Psoas muscle (tissue), 8 donors: Measurements from ENCODE around the gene OR51F1. TPM values are rescaled to one million over a fixed set of nuclear protein-coding genes. Genes with fewer than 3 reads are reported as not detected.
"Not testable (repeated sequence)": the region's sequence is repeated elsewhere in the genome, so short reads cannot be mapped to it uniquely, and the experiment has no call there.

Experiments used
- ATAC-seq, 4 donors: fragments of 200-7000 bp; cut with Tn5 transposase; one replicate each; pipeline ENCODE4 v1.9.1; 2020; ENCODE audit warnings: moderate library complexity in 3 of 4, mild to moderate bottlenecking in 2 of 4
- DNase-seq, 2 donors: peaks; one replicate each; pipeline ENCODE4 v3.0.0-alpha.2; 2020
- H3K27ac ChIP-seq: fragments of 200-600 bp; one replicate; pipeline ENCODE4 v1.8.0; 2022
- H3K27me3 ChIP-seq, 3 donors: fragments of 200-600 bp in 1 of 3; one replicate each; pipeline versions ENCODE4 v1.6.1 to v1.8.0; 2013 to 2022; ENCODE audit warnings: low read length in 2 of 3, mild to moderate bottlenecking in 2 of 3, moderate library complexity in 1 of 3; ENCODE audit not compliant: insufficient read depth in 3 of 3
- H3K36me3 ChIP-seq, 2 donors: fragments of 200-600 bp in 1 of 2; one replicate each; pipeline versions ENCODE4 v1.6.1 to v1.8.0; 2013 to 2022; ENCODE audit warnings: low read depth in 1 of 2, mild to moderate bottlenecking in 1 of 2, moderate library complexity in 1 of 2; ENCODE audit not compliant: insufficient read depth in 1 of 2
- H3K4me1 ChIP-seq: fragments of 200-600 bp; one replicate; pipeline ENCODE4 v1.8.0; 2022
- H3K4me3 ChIP-seq: fragments of 200-600 bp; one replicate; pipeline ENCODE4 v1.8.0; 2022; ENCODE audit warnings: mild to moderate bottlenecking
- H3K9me3 ChIP-seq: fragments of 200-600 bp; one replicate; pipeline ENCODE4 v1.8.0; 2022
- CTCF ChIP-seq: fragments of 200-600 bp; IDR thresholded peaks from one replicate; pipeline ENCODE4 v1.8.0; 2022; ENCODE audit warnings: antibody characterized with exemption
- WGBS, 3 donors: extraction: QIAGEN DNeasy Blood & Tissue Kit; methylation state at CpG; one replicate each; pipeline versions ENCODE4 v1.1.6 to v1.1.7; 2013; 5-methylcytosine and 5-hydroxymethylcytosine counted together
- intact Hi-C, 2 donors: fragments of 100-400 bp; cut with DNase I; formaldehyde crosslinking; loops; one replicate each; pipeline versions ENCODE4 v1.11.0 to v1.14.2; 2022
- long read RNA-seq, 2 donors: library from polyadenylated mRNA; unstranded; transcript quantifications; one replicate each; pipeline ENCODE4 v2.0.0, GENCODE V29; 2021
- polyA plus RNA-seq, 3 donors: library from polyadenylated mRNA; stranded (reverse); fragments of 200-250 nt; gene quantifications; one replicate each; pipeline ENCODE4 v1.2.3, GENCODE V29; 2013
- total RNA-seq, 4 donors: library from RNA; stranded (reverse); fragmentation: NEBNext Ultra II Directional in 2 of 4; extraction: Animal tissue kit (Norgen Biotek cat#: 25700) in 2 of 4; gene quantifications; one replicate each; pipeline versions ENCODE4 v1.2.1 to v1.2.4, GENCODE V29; 2021 to 2023
- donor health status: healthy with polysubstance abuse.
- donor health status: DM: no; HTN: no; CAD: no; lungs with moderate emphysema.
- donor health status: Bipolar disorder and iron deficiency.
- donor health status: healthy.
- donor health status: DM: yes; HTN: yes; CAD: no.
- donor health status: DM: no; HTN: no; CAD: no.
- donor health status: DM: no; HTN: no; CAD: no.
- donor health status: DM: yes; HTN: yes; CAD: no.

Gene OR51F1
- total RNA-seq (not detected), polyA plus RNA-seq (not detected)
- long read RNA-seq, donor 1 = 0 reads
- long read RNA-seq, donor 2 = 0 reads

GRCh38 chr11:4769838-4770237 lies at the start of gene OR51F1:
TSS of gene OR51F1 (minus strand) at chr11:4769938. CDS start at chr11:4769938, 0 bp downstream.
- WGBS, 3 donors = 96 to 100% (median 97%) methylated on average over 1 of the region's 1 CpG
- no peak for TF ChIP-seq CTCF

GRCh38 chr11:4809246-4809645 lies 39.5 kb upstream of the OR51F1 start:
- Histone ChIP-seq H3K36me3 (no peaks in the 10 kb centered on the region), H3K27ac (no peak overlapping the region), H3K4me3 (no peak overlapping the region), H3K9me3 (no peaks in the 10 kb centered on the region), H3K27me3 (no peaks in the 10 kb centered on the region), H3K4me1 (no peaks in the 10 kb centered on the region)
- DNase-seq (no peak), ATAC-seq (no peak)
- 83 to 90% (median 88%) methylated on average over 2 of the region's 2 CpGs for WGBS, 3 donors
- no peak for TF ChIP-seq CTCF
- intact Hi-C loops = no loop called here

More at GRCh38 chr11:4769838-4770237, at the start of gene OR51F1:
- no peak for DNase-seq
- H3K4me1 ChIP-seq = no peaks in the 10 kb centered on the region
- peaks cover 0 to 3% (median 0%) of the 10 kb centered on the region in 3 donors for H3K27me3 ChIP-seq
- no peaks in the 10 kb centered on the region for H3K9me3 ChIP-seq
- no peak within 1 kb of the TSS for H3K4me3 ChIP-seq
- intact Hi-C loops = no loop called here
- no peaks in the 10 kb centered on the region for H3K36me3 ChIP-seq
- no peak for ATAC-seq
- no peak within 1 kb of the TSS for H3K27ac ChIP-seq

- Histone ChIP-seq H3K9me3 (no peaks in the 10 kb centered on the region), H3K4me3 (no peak overlapping the region), H3K36me3 (no peaks in the 10 kb centered on the region), H3K4me1 (no peaks in the 10 kb centered on the region), H3K27ac (no peak overlapping the region), H3K27me3 (no peaks in the 10 kb centered on the region)
- TF ChIP-seq CTCF = no peak
- DNase-seq (no peak), ATAC-seq (no peak)
- intact Hi-C loops = no loop called here
- 76 to 95% (median 87%) methylated on average over 1 of the region's 1 CpG for WGBS, 3 donors
Observed at GRCh38 chr11:4808476-4808875, 38.7 kb upstream of the OR51F1 start.

GRCh38 chr11:4804280-4804679 lies 34.5 kb upstream of the OR51F1 start, which contains the start of gene OR52R1:
TSS of gene OR52R1 (minus strand) at chr11:4804380. CDS start at chr11:4804380, 0 bp downstream.
- intact Hi-C loops = no loop called here
- DNase-seq (no peak), ATAC-seq (no peak)
- H3K9me3 ChIP-seq = no peaks in the 10 kb centered on the region
- no peak within 1 kb of the TSS for H3K27ac ChIP-seq
- WGBS, 3 donors = 61 to 79% (median 78%) methylated on average over 3 of the region's 3 CpGs
- no peak within 1 kb of the TSS for H3K4me3 ChIP-seq
- no peaks in the 10 kb centered on the region for H3K36me3 ChIP-seq
- H3K27me3 ChIP-seq = no peaks in the 10 kb centered on the region
- H3K4me1 ChIP-seq = no peaks in the 10 kb centered on the region
- no peak for TF ChIP-seq CTCF

- H3K4me1 ChIP-seq, H3K27me3 ChIP-seq, H3K9me3 ChIP-seq, H3K4me3 ChIP-seq, DNase-seq, ATAC-seq, H3K27ac ChIP-seq, H3K36me3 ChIP-seq, intact Hi-C loops: not testable (repeated sequence)
- 76 to 82% (median 77%) methylated on average over 5 of the region's 5 CpGs for WGBS, 3 donors
Observed at GRCh38 chr11:4801316-4801715, 31.6 kb upstream of the OR51F1 start.
